Loucy (cell line): ENCODE measurements around the gene KRT32.

Source experiments
- H2AFZ ChIP-seq: fragments of 200-600 bp; sonication (generic); 2 replicates; pipeline ENCODE4 v1.6.0; 2016; ENCODE audit warnings: antibody characterized with exemption, mild to moderate bottlenecking, low read length, moderate library complexity
- H3F3A ChIP-seq: fragments of 200-600 bp; 2 replicates; pipeline ENCODE4 v1.6.0; 2016; ENCODE audit warnings: antibody characterized with exemption, low read depth, mild to moderate bottlenecking
- H3K27me3 ChIP-seq: fragments of 200-600 bp; sonication (generic); 2 replicates; pipeline ENCODE4 v1.6.1; 2014; ENCODE audit warnings: low read length, mild to moderate bottlenecking; ENCODE audit not compliant: insufficient read depth, poor library complexity, severe bottlenecking
- H3K36me3 ChIP-seq: fragments of 200-600 bp; sonication (generic); 2 replicates; pipeline ENCODE4 v1.6.1; 2016; ENCODE audit warnings: low read length; ENCODE audit not compliant: insufficient read depth
- H3K4me1 ChIP-seq: fragments of 200-600 bp; sonication (generic); 2 replicates; pipeline ENCODE4 v1.5.1; 2014; ENCODE audit warnings: low read length, mild to moderate bottlenecking; ENCODE audit not compliant: insufficient read depth, poor library complexity, severe bottlenecking
- H3K4me2 ChIP-seq: fragments of 200-600 bp; sonication (generic); 2 replicates; pipeline ENCODE4 v1.6.0; 2014; ENCODE audit warnings: antibody characterized with exemption, low read length, low read depth, mild to moderate bottlenecking; ENCODE audit not compliant: poor library complexity, severe bottlenecking
- H3K4me3 ChIP-seq: fragments of 200-600 bp; sonication (generic); 2 replicates; pipeline ENCODE4 v1.5.1; 2014; ENCODE audit warnings: low read length, mild to moderate bottlenecking, mixed read lengths; ENCODE audit not compliant: poor library complexity, severe bottlenecking
- H3K79me2 ChIP-seq: fragments of 200-600 bp; sonication (generic); 2 replicates; pipeline ENCODE4 v1.6.1; 2014; ENCODE audit warnings: low read length; ENCODE audit not compliant: insufficient read depth
- H3K9ac ChIP-seq: fragments of 200-600 bp; sonication (generic); 2 replicates; pipeline ENCODE4 v1.6.0; 2014; ENCODE audit warnings: mild to moderate bottlenecking, low read depth, low read length, moderate library complexity; ENCODE audit not compliant: poor library complexity, severe bottlenecking
- H3K9me2 ChIP-seq: fragments of 200-600 bp; sonication (generic); replicated peaks from 2 replicates; pipeline ENCODE4 v1.6.1; 2016; ENCODE audit warnings: low read depth, low read length, mixed read lengths
- H3K9me3 ChIP-seq: fragments of 200-600 bp; sonication (generic); 2 replicates; pipeline ENCODE4 v1.6.1; 2014; ENCODE audit warnings: mild to moderate bottlenecking, antibody characterized with exemption, low read length, low read depth; ENCODE audit not compliant: insufficient read depth
- H4K20me1 ChIP-seq: fragments of 200-600 bp; sonication (generic); 2 replicates; pipeline ENCODE4 v1.6.0; 2014; ENCODE audit warnings: antibody characterized with exemption, low read length, mild to moderate bottlenecking; ENCODE audit not compliant: insufficient read depth, poor library complexity, severe bottlenecking
- CTCF ChIP-seq: fragments of 200-600 bp; sonication (generic); conservative IDR thresholded peaks from 2 replicates; pipeline ENCODE4 v1.5.1; 2014; ENCODE audit warnings: mild to moderate bottlenecking, antibody characterized with exemption, low read length
- EZH2phosphoT487 ChIP-seq: fragments of 200-600 bp; IDR thresholded peaks from 2 replicates; pipeline ENCODE4 v1.6.1; 2018; ENCODE audit warnings: antibody characterized with exemption, mild to moderate bottlenecking, moderate library complexity, borderline replicate concordance

Gene KRT32

GRCh38 chr17:41437769-41438168 lies 29.4 kb downstream of the KRT32 start:
- Histone ChIP-seq H3K27me3 (no peaks in the 10 kb centered on the region), H3F3A (no peaks in the 10 kb centered on the region), H3K9me3 (no peaks in the 10 kb centered on the region), H3K9ac (no peak overlapping the region), H2AFZ (no peak overlapping the region), H3K79me2 (no peaks in the 10 kb centered on the region), H3K4me1 (no peaks in the 10 kb centered on the region), H3K4me2 (no peak overlapping the region), H3K36me3 (no peaks in the 10 kb centered on the region), H4K20me1 (no peaks in the 10 kb centered on the region), H3K9me2 (no peaks in the 10 kb centered on the region), H3K4me3 (no peak overlapping the region)
- TF ChIP-seq CTCF = no peak
- TF ChIP-seq EZH2phosphoT487 = no peak

- Histone ChIP-seq H4K20me1 (no peaks in the 10 kb centered on the region), H3K4me3 (no peak overlapping the region), H3K9me3 (no peaks in the 10 kb centered on the region), H3K4me1 (no peaks in the 10 kb centered on the region), H3K9me2 (no peaks in the 10 kb centered on the region), H3K27me3 (no peaks in the 10 kb centered on the region), H3K36me3 (no peaks in the 10 kb centered on the region), H3F3A (no peaks in the 10 kb centered on the region), H3K79me2 (no peaks in the 10 kb centered on the region), H3K9ac (no peak overlapping the region), H2AFZ (no peak overlapping the region), H3K4me2 (no peak overlapping the region)
- no peak for TF ChIP-seq CTCF
- TF ChIP-seq EZH2phosphoT487 = no peak
Measured at GRCh38 chr17:41437254-41437653, 29.9 kb downstream of the KRT32 start.

GRCh38 chr17:41434415-41434814 lies 32.8 kb downstream of the KRT32 start:
- Histone ChIP-seq H4K20me1 (no peaks in the 10 kb centered on the region), H3K4me3 (no peak overlapping the region), H3K4me1 (no peaks in the 10 kb centered on the region), H2AFZ (no peak overlapping the region), H3K9ac (no peak overlapping the region), H3K4me2 (no peak overlapping the region), H3K36me3 (no peaks in the 10 kb centered on the region), H3K9me3 (no peaks in the 10 kb centered on the region), H3K27me3 (no peaks in the 10 kb centered on the region), H3K79me2 (no peaks in the 10 kb centered on the region), H3K9me2 (no peaks in the 10 kb centered on the region), H3F3A (no peaks in the 10 kb centered on the region)
- TF ChIP-seq EZH2phosphoT487 (no peak), CTCF (no peak)
